HepG2 (cell line): ENCODE measurements around the gene TM7SF3. TPM values are rescaled to one million over a fixed set of nuclear protein-coding genes. Genes with fewer than 3 reads are reported as not detected.
"Not testable (repeated sequence)": the region's sequence is repeated elsewhere in the genome, so short reads cannot be mapped to it uniquely, and the experiment has no call there.

Source experiments
- ATAC-seq: fragments of 200-7000 bp; cut with Tn5 transposase; 3 replicates; pipeline ENCODE4 v1.9.1; 2020; ENCODE audit warnings: mild to moderate bottlenecking, moderate library complexity
- BruUV-seq: library from RNA; stranded (reverse); fragments of 400-500 nt; replicated peaks from 2 replicates; lab custom pipeline; 2021; lab: Mats Ljungman, UMichigan
- CTCF ChIA-PET: fragments of 300-600 bp; formaldehyde crosslinking; extraction: SDS; loops from one replicate; lab custom pipeline; 2021; ENCODE audit warnings: low total read pairs, inconsistent platforms, low intra/inter-chr PET ratio; lab: Yijun Ruan, JAX
- POLR2A ChIA-PET: fragments of 350-600 bp; sonication (Branson Sonifier 250); formaldehyde crosslinking; loops from one replicate; lab custom pipeline; 2020; ENCODE audit warnings: antibody characterized with exemption, inconsistent platforms; lab: Yijun Ruan, JAX
- DNase-seq: peaks from one replicate; pipeline ENCODE4 v3.0.0-alpha.2; 2015; ENCODE audit warnings: low spot score
- FAIRE-seq: peaks from 3 replicates; lab custom pipeline; 2011; peaks lifted over from hg19 to GRCh38; lab: Jason Lieb, UNC
- H2AFZ ChIP-seq: one replicate; pipeline ENCODE4 v1.6.1; 2011; ENCODE audit warnings: low read length, inconsistent platforms
- H3K27ac ChIP-seq: fragments of 300-600 bp; 3 replicates; pipeline ENCODE4 v1.8.0; 2011; ENCODE audit warnings: mixed run types, mild to moderate bottlenecking, mixed read lengths, low read length, inconsistent platforms; ENCODE audit not compliant: insufficient read depth; ENCODE audit errors: extremely low read length
- H3K27me3 ChIP-seq, 2 experiments: fragments of 200-600 bp in 1 of 2; 2 replicates in 1 of 2; 3 replicates in 1 of 2; pipeline versions ENCODE4 v1.6.0 to v1.8.0; 2011; ENCODE audit warnings: low read length in 2 of 2, mild to moderate bottlenecking in 2 of 2, moderate library complexity in 2 of 2, inconsistent platforms in 1 of 2; ENCODE audit not compliant: insufficient read depth in 2 of 2, control insufficient read depth in 1 of 2
- H3K36me3 ChIP-seq, 2 experiments: fragments of 200-600 bp in 1 of 2; replicated peaks in 1 of 2; 2 replicates in 1 of 2; 3 replicates in 1 of 2; pipeline versions ENCODE4 v1.5.1 to v1.8.0; 2011; ENCODE audit warnings: low read length in 2 of 2, inconsistent platforms in 1 of 2; ENCODE audit not compliant: insufficient read depth in 2 of 2, control insufficient read depth in 1 of 2
- H3K4me1 ChIP-seq: 2 replicates; pipeline ENCODE4 v1.5.1; 2012; ENCODE audit warnings: low read length, inconsistent platforms; ENCODE audit not compliant: insufficient read depth
- H3K4me2 ChIP-seq: 2 replicates; pipeline ENCODE4 v1.6.0; 2011; ENCODE audit warnings: low read depth, low read length, inconsistent platforms
- H3K4me3 ChIP-seq, 3 experiments: fragments of 200-600 bp in 1 of 3; sonication (generic), shearing (Covaris generic) in 1 of 3; replicated peaks in 1 of 3; 2 replicates each; pipeline ENCODE4 v1.5.1; 2011 to 2016; ENCODE audit warnings: low read length in 3 of 3, inconsistent platforms in 2 of 3, low read depth in 2 of 3, mild to moderate bottlenecking in 2 of 3, control low read depth in 1 of 3, mixed read lengths in 1 of 3; ENCODE audit not compliant: insufficient read depth in 1 of 3
- H3K79me2 ChIP-seq: one replicate; pipeline ENCODE4 v1.6.1; 2011; ENCODE audit warnings: low read length, inconsistent platforms; ENCODE audit not compliant: insufficient read depth
- H3K9ac ChIP-seq: 2 replicates; pipeline ENCODE4 v1.6.0; 2011; ENCODE audit warnings: mild to moderate bottlenecking, low read depth, low read length, inconsistent platforms; ENCODE audit not compliant: insufficient read depth
- H3K9me3 ChIP-seq: 2 replicates; pipeline ENCODE4 v1.5.1; 2012; ENCODE audit warnings: mild to moderate bottlenecking, low read length
- H4K20me1 ChIP-seq: 2 replicates; pipeline ENCODE4 v1.6.0; 2011; ENCODE audit warnings: inconsistent platforms, mild to moderate bottlenecking, low read length, moderate library complexity; ENCODE audit not compliant: insufficient read depth
- IKZF5 ChIP-seq: IDR thresholded peaks from 2 replicates; pipeline ENCODE4 v1.6.1; 2018; ENCODE audit warnings: missing genetic modification reagents, mild to moderate bottlenecking, missing compliant biosample characterization
- MAFF ChIP-seq: IDR thresholded peaks from 2 replicates; pipeline ENCODE4 v1.6.1; 2011; ENCODE audit warnings: low read depth, low read length, improper control_type of control experiment
- MAFK ChIP-seq, 2 experiments: IDR thresholded peaks in 1 of 2; conservative IDR thresholded peaks in 1 of 2; 2 replicates each; pipeline ENCODE4 v1.6.1; 2011; ENCODE audit warnings: improper control_type of control experiment in 2 of 2, low read length in 2 of 2
- MNT ChIP-seq: fragments of 450-650 bp; IDR thresholded peaks from 2 replicates; pipeline ENCODE4 v1.6.1; 2016
- NCOA2 ChIP-seq: sonication (generic); formaldehyde crosslinking; IDR thresholded peaks from 2 replicates; pipeline ENCODE4 v1.8.0; 2022; ENCODE audit warnings: inconsistent platforms
- NFE2L2 ChIP-seq: fragments of 150-350 bp; IDR thresholded peaks from 2 replicates; pipeline ENCODE4 v1.6.1; 2014; ENCODE audit warnings: low read length
- SRSF1 ChIP-seq: fragments of 200-400 bp; formaldehyde crosslinking; optimal IDR thresholded peaks from 2 replicates; pipeline ENCODE3; 2017; ENCODE audit warnings: mild to moderate bottlenecking, low read depth, low read length, moderate library complexity
- TCF7L2 ChIP-seq: IDR thresholded peaks from 2 replicates; pipeline ENCODE4 v1.6.1; 2011; ENCODE audit warnings: mild to moderate bottlenecking, low read depth, low read length, moderate library complexity
- ZFAT ChIP-seq: sonication (generic); formaldehyde crosslinking; conservative IDR thresholded peaks from 2 replicates; pipeline ENCODE4 v1.8.1; 2023; ENCODE audit warnings: missing genetic modification reagents, inconsistent platforms
- ZNF563 ChIP-seq: sonication (generic); formaldehyde crosslinking; IDR thresholded peaks from 2 replicates; pipeline ENCODE4 v1.8.0; 2022; ENCODE audit warnings: mild to moderate bottlenecking, moderate library complexity, missing genetic modification reagents
- WGBS: methylation state at CpG from one replicate; pipeline ENCODE4 v1.1.6; 2017; ENCODE audit warnings: low lambda C conversion rate; 5-methylcytosine and 5-hydroxymethylcytosine counted together
- in situ Hi-C: cut with HindIII; loops from 2 replicates; pipeline ENCODE4 v1.10.0; 2017; ENCODE audit warnings: low pct_unique_long_range_greater_than_20kb; ENCODE audit not compliant: extremely low pct_ligation_motif_present
- intact Hi-C: fragments of 100-400 bp; cut with micrococcal nuclease; formaldehyde crosslinking; loops from one replicate; pipeline ENCODE4 v1.10.0; 2022; ENCODE audit not compliant: unreplicated experiment
- polyA plus RNA-seq, 8 experiments: library from polyadenylated mRNA; depleted of rRNA in 3 of 8; stranded (reverse) in 7 of 8; unstranded in 1 of 8; fragments of >200 nt; fragmentation: Illumina TruSeq in 4 of 8; extraction: Trizol in 4 of 8; gene quantifications; 2 replicates each; pipeline versions ENCODE4 v1.2.1 to v1.2.3, GENCODE V29; 2011 to 2016; ENCODE audit warnings: low read depth in 4 of 8, missing spikeins in 1 of 8, mixed read lengths in 1 of 8; ENCODE audit not compliant: insufficient read depth in 1 of 8
- total RNA-seq, 5 experiments: library from RNA; depleted of rRNA; stranded (reverse); fragments of >200 nt; fragmentation: Illumina TruSeq; extraction: Trizol; gene quantifications; 2 replicates each; pipeline ENCODE4 v1.2.3, GENCODE V29; 2016; ENCODE audit warnings: low read depth in 1 of 5

The TM7SF3 gene
- total and polyA plus RNA-seq, 2 of the 13 experiments (the other 11 are each of a cell fraction or from before 2014, with no cell fraction given) = 116 to 142 TPM

GRCh38 chr12:27048822-27049752 is 34.9 kb upstream of the TM7SF3 start:
- intact Hi-C loops = no loop called here
- ChIA-PET CTCF (no interaction called here), POLR2A (no interaction called here)
- Histone ChIP-seq H3K36me3 (no peaks in the 10 kb centered on the region), H4K20me1 (no peaks in the 10 kb centered on the region), H3K27ac (no peak overlapping the region), H3K9me3 (no peaks in the 10 kb centered on the region), H3K79me2 (no peaks in the 10 kb centered on the region), H3K4me2 (no peak overlapping the region), H3K9ac (no peak overlapping the region), H2AFZ (no peak overlapping the region), H3K27me3 (no peaks in the 10 kb centered on the region), H3K4me1 (no peaks in the 10 kb centered on the region)
- no peak for ATAC-seq
- WGBS = 89% methylated on average over 4 of the region's 4 CpGs
- DNase-seq = no peak
- BruUV-seq = no TSS peak
- FAIRE-seq = no peak
- TF ChIP-seq ZFAT (CRISPR knock-in tag) (no peak), NCOA2 (no peak), ZNF563 (CRISPR knock-in tag) (no peak), MAFF (peak; percentile 95), IKZF5 (CRISPR knock-in tag) (no peak), SRSF1 (no peak), MAFK (conservative IDR thresholded peaks at IDR 0.05 in 1 of 2, IDR thresholded peaks at IDR 0.05 in 1 of 2; ENCODE audit: low read length in 2 of 2) (peak; percentile 91 to 98), MNT (no peak), TCF7L2 (no peak), NFE2L2 (peak; percentile 78)
- TF ChIP-seq, all 625 proteins: peak for 3
- in situ Hi-C loops = no loop called here
- H3K4me3 ChIP-seq = no peak overlapping the region

- H3K4me3 ChIP-seq, H3K27me3 ChIP-seq, DNase-seq, ATAC-seq, H3K9me3 ChIP-seq, intact Hi-C loops, H2AFZ ChIP-seq, POLR2A ChIA-PET, BruUV-seq, H3K9ac ChIP-seq, H3K4me2 ChIP-seq, H3K79me2 ChIP-seq, in situ Hi-C loops, H3K27ac ChIP-seq, H3K36me3 ChIP-seq, FAIRE-seq, CTCF ChIA-PET, H4K20me1 ChIP-seq, H3K4me1 ChIP-seq: not testable (repeated sequence)
- WGBS = 58% methylated on average over 1 of the region's 1 CpG
Observed at GRCh38 chr12:27042018-27042417, 27.8 kb upstream of the TM7SF3 start.
